Stimulated activated CD8-positive, alpha-beta memory T cell treated with anti-CD3 and anti-CD28 coated beads, Interleukin-15, amount 100 ng/mL, for 48 hours (primary cell): ENCODE measurements around the gene DNAJC22.
"Not testable (repeated sequence)": the region's sequence is repeated elsewhere in the genome, so short reads cannot be mapped to it uniquely, and the experiment has no call there.

ENCODE experiments used
- DNase-seq, 2 donors: peaks; one replicate each; pipeline ENCODE4 v3.0.0-alpha.2; 2020; ENCODE audit warnings: low read depth in 2 of 2

The DNAJC22 gene

GRCh38 chr12:49331380-49332222 is 15.1 kb upstream of the DNAJC22 start:
- no peak for DNase-seq

GRCh38 chr12:49332441-49332861 is 14.2 kb upstream of the DNAJC22 start:
- no peak for DNase-seq

- no peak for DNase-seq
Observed at GRCh38 chr12:49332891-49333371, 13.8 kb upstream of the DNAJC22 start.

GRCh38 chr12:49333778-49334177 is 12.9 kb upstream of the DNAJC22 start:
- not testable (repeated sequence) for DNase-seq

- no peak for DNase-seq
Observed at GRCh38 chr12:49334226-49334625, 12.5 kb upstream of the DNAJC22 start.

GRCh38 chr12:49334681-49335080 is 12.0 kb upstream of the DNAJC22 start:
- no peak for DNase-seq

GRCh38 chr12:49335118-49335954 is 11.4 kb upstream of the DNAJC22 start:
- DNase-seq, result no peak

- no peak for DNase-seq
Observed at GRCh38 chr12:49335955-49336644, 10.6 kb upstream of the DNAJC22 start.

- DNase-seq, result peak; percentile 74 to 76
Observed at GRCh38 chr12:49336645-49337584, 9.8 kb upstream of the DNAJC22 start, which contains the start of gene C1QL4. Gene C1QL4, minus strand, starts transcription at chr12:49337188. Its CDS starts 711 bp downstream, at chr12:49336477.

GRCh38 chr12:49338830-49339463 is 7.7 kb upstream of the DNAJC22 start:
- DNase-seq, result no peak

- no peak for DNase-seq
Observed at GRCh38 chr12:49339464-49339861, 7.2 kb upstream of the DNAJC22 start.

- DNase-seq, result no peak
Observed at GRCh38 chr12:49340095-49340870, 6.4 kb upstream of the DNAJC22 start.

GRCh38 chr12:49340971-49341776 is 5.5 kb upstream of the DNAJC22 start:
- DNase-seq, result no peak

- no peak for DNase-seq
Observed at GRCh38 chr12:49341777-49342065, 5.0 kb upstream of the DNAJC22 start.

GRCh38 chr12:49342066-49342913 is 4.4 kb upstream of the DNAJC22 start:
- peak; percentile 76 to 80 for DNase-seq

- DNase-seq, result no peak
Observed at GRCh38 chr12:49342914-49343731, 3.6 kb upstream of the DNAJC22 start.

- no peak for DNase-seq
Observed at GRCh38 chr12:49344486-49345050, 2.1 kb upstream of the DNAJC22 start.
